K562 (cell line): ENCODE data around the gene ACYP2. TPM values are rescaled to one million over a fixed set of nuclear protein-coding genes. Genes with fewer than 3 reads are reported as not detected.

Experiments
- BRD4 ChIP-seq: fragments of 200-600 bp; sonication (generic); IDR thresholded peaks from 2 replicates; pipeline ENCODE4 v1.6.1; 2017; ENCODE audit warnings: inconsistent platforms
- BRF2 ChIP-seq: IDR thresholded peaks from 3 replicates; pipeline ENCODE4 v1.6.1; 2011; ENCODE audit warnings: borderline replicate concordance, mild to moderate bottlenecking; ENCODE audit not compliant: insufficient read length, insufficient read depth
- HDAC1 ChIP-seq, 2 experiments: fragments of 450-650 bp; IDR thresholded peaks; 2 replicates each; pipeline ENCODE4 v1.6.1; 2016 to 2017; ENCODE audit warnings: inconsistent platforms in 1 of 2, mild to moderate bottlenecking in 1 of 2, moderate library complexity in 1 of 2
- HSF4 ChIP-seq: fragments of 250-450 bp; sonication (Bioruptor Pico); IDR thresholded peaks from 2 replicates; pipeline ENCODE4 v2.1.2; 2022; ENCODE audit warnings: mild to moderate bottlenecking, moderate library complexity, borderline replicate concordance
- MBD1 ChIP-seq: fragments of 250-450 bp; sonication (Bioruptor Pico); IDR thresholded peaks from 2 replicates; pipeline ENCODE4 v1.8.0; 2022; ENCODE audit warnings: inconsistent platforms
- NONO ChIP-seq, 2 experiments: fragments of 200-400 bp in 1 of 2; fragments of 450-650 bp in 1 of 2; formaldehyde crosslinking in 1 of 2; IDR thresholded peaks; 2 replicates each; pipeline ENCODE4 v1.6.1; 2017; ENCODE audit warnings: low read depth in 2 of 2, mild to moderate bottlenecking in 2 of 2, moderate library complexity in 2 of 2, low read length in 1 of 2
- RREB1 ChIP-seq: fragments of 250-450 bp; sonication (Bioruptor Pico); IDR thresholded peaks from 2 replicates; pipeline ENCODE4 v1.4.0; 2020
- SP1 ChIP-seq: sonication (generic); formaldehyde crosslinking; IDR thresholded peaks from 2 replicates; pipeline ENCODE4 v1.8.1; 2022; ENCODE audit warnings: mild to moderate bottlenecking, missing genetic modification reagents
- SRSF9 ChIP-seq: fragments of 200-400 bp; formaldehyde crosslinking; IDR thresholded peaks from 2 replicates; pipeline ENCODE4 v1.6.1; 2017; ENCODE audit warnings: low read depth, low read length, borderline replicate concordance
- ZBTB11 ChIP-seq, 3 experiments: fragments of 200-800 bp in 1 of 3; fragments of 250-450 bp in 1 of 3; fragments of 450-650 bp in 1 of 3; sonication (Bioruptor Pico) in 1 of 3; sonication (Bioruptor generic) in 1 of 3; formaldehyde crosslinking in 1 of 3; IDR thresholded peaks; 2 replicates each; pipeline versions ENCODE4 v1.6.1 to v1.8.0; 2016 to 2022; ENCODE audit warnings: mild to moderate bottlenecking in 2 of 3, missing genetic modification characterization in 2 of 3, missing compliant biosample characterization in 1 of 3, moderate library complexity in 1 of 3
- ZNF263 ChIP-seq: sonication (generic); formaldehyde crosslinking; IDR thresholded peaks from 2 replicates; pipeline ENCODE4 v1.8.0; 2022; ENCODE audit warnings: mild to moderate bottlenecking, missing genetic modification reagents, borderline replicate concordance
- polyA plus RNA-seq, 8 experiments: library from polyadenylated mRNA; depleted of rRNA in 4 of 8; stranded (reverse) in 5 of 8; unstranded in 3 of 8; fragments of >200 nt; fragmentation: Nextera tagmentation in 2 of 8; fragmentation: Illumina TruSeq in 1 of 8; extraction: Ambion mirVana in 2 of 8; extraction: Trizol in 1 of 8; gene quantifications; 2 replicates each; pipeline versions ENCODE4 v1.2.1 to v1.2.3, GENCODE V29; 2011 to 2014; ENCODE audit warnings: inconsistent platforms in 1 of 8, missing spikeins in 1 of 8
- total RNA-seq, 7 experiments: library from RNA; depleted of rRNA in 6 of 7; stranded (reverse); fragments of >200 nt in 6 of 7; fragmentation: Illumina TruSeq in 2 of 7; extraction: Trizol in 2 of 7; gene quantifications; 2 replicates each; pipeline versions ENCODE4 v1.2.1 to v1.2.3, GENCODE V29; 2011 to 2021; ENCODE audit warnings: low replicate concordance in 1 of 7

The ACYP2 gene
- total and polyA plus RNA-seq, 9 of the 15 experiments (the other 6 are each of a cell fraction or from before 2014, with no cell fraction given), result 1.0 to 4.1 (median 2.0) TPM

GRCh38 chr2:54115284-54116137, at the start of gene ACYP2 (continued):
- peak in 1 of 3 experiments; percentile 81; a peak in 2 of 6 replicates for TF ChIP-seq ZBTB11 (CRISPR knock-in tag; IDR thresholded peaks at IDR 0.05)
- TF ChIP-seq RREB1 (CRISPR knock-in tag), result 0 out of 2 replicates have a peak, but pooled peaks have one; percentile 55
- TF ChIP-seq MBD1, result no peak
- TF ChIP-seq SRSF9, result no peak
- peak; percentile 97 for TF ChIP-seq BRD4
- TF ChIP-seq NONO (IDR thresholded peaks at IDR 0.05; ENCODE audit: low read depth in 2 of 2, low read length in 1 of 2), result peak; percentile 41 to 52; a peak in 1 of 4 replicates
- no peak for TF ChIP-seq HSF4 (CRISPR knock-in tag)
- TF ChIP-seq SP1 (CRISPR knock-in tag), result peak; percentile 86
- no peak for TF ChIP-seq BRF2
- peak; percentile 52; the same call in 1 of the 2 replicates for TF ChIP-seq ZNF263 (CRISPR knock-in tag)
- TF ChIP-seq HDAC1 (IDR thresholded peaks at IDR 0.05), result peak in 1 of 2 experiments; percentile 82; a peak in 2 of 4 replicates
